Activated B cell treated with CpG ODN at 0.5 μM for 24 hours (primary cell): ENCODE measurements around the gene NPB. TPM values are rescaled to one million over a fixed set of nuclear protein-coding genes. Genes with fewer than 3 reads are reported as not detected.

Experiments
- ATAC-seq: fragments of 200-7000 bp; cut with Tn5 transposase; one replicate; pipeline ENCODE4 v1.10.0; 2021; ENCODE audit warnings: low read depth, mild to moderate bottlenecking, moderate library complexity
- CTCF ChIA-PET: fragments of 350-600 bp; sonication (Branson Sonifier 250); formaldehyde crosslinking; loops from one replicate; lab custom pipeline; 2021; ENCODE audit warnings: antibody characterized with exemption; lab: Charles Lee
- POLR2A ChIA-PET: fragments of 350-600 bp; sonication (Branson Sonifier 250); formaldehyde crosslinking; loops from one replicate; lab custom pipeline; 2021; ENCODE audit warnings: antibody characterized with exemption; lab: Charles Lee
- DNase-seq: peaks from one replicate; pipeline ENCODE4 v3.0.0; 2022
- H3K27ac Mint-ChIP-seq: one replicate; pipeline ENCODE4 v1.8.0; 2020; ENCODE audit warnings: mixed read lengths
- H3K27me3 Mint-ChIP-seq: one replicate; pipeline ENCODE4 v1.8.0; 2021; ENCODE audit warnings: mixed read lengths
- H3K36me3 Mint-ChIP-seq: one replicate; pipeline ENCODE4 v1.8.0; 2021; ENCODE audit warnings: low read depth, mixed read lengths
- H3K4me1 Mint-ChIP-seq: one replicate; pipeline ENCODE4 v1.8.0; 2021; ENCODE audit warnings: mixed read lengths
- H3K4me3 Mint-ChIP-seq: one replicate; pipeline ENCODE4 v1.8.0; 2020; ENCODE audit warnings: mild to moderate bottlenecking, mixed read lengths
- H3K9me3 Mint-ChIP-seq: one replicate; pipeline ENCODE4 v1.8.0; 2020; ENCODE audit warnings: mixed read lengths
- intact Hi-C: fragments of 100-400 bp; cut with micrococcal nuclease; formaldehyde crosslinking; loops from one replicate; pipeline ENCODE4 v1.15.1; 2024
- total RNA-seq: library from RNA; stranded (reverse); gene quantifications from 2 replicates; pipeline ENCODE4 v1.2.3, GENCODE V29; 2022
- TF ChIP-seq, protein P1 (sequence below): fragments of 200-600 bp; IDR thresholded peaks from one replicate; pipeline ENCODE4 v1.8.0; 2022; ENCODE audit warnings: antibody characterized with exemption, mild to moderate bottlenecking

NPB gene
- 0.24 and 0.27 TPM in 2 replicates for total RNA-seq

DNA sequence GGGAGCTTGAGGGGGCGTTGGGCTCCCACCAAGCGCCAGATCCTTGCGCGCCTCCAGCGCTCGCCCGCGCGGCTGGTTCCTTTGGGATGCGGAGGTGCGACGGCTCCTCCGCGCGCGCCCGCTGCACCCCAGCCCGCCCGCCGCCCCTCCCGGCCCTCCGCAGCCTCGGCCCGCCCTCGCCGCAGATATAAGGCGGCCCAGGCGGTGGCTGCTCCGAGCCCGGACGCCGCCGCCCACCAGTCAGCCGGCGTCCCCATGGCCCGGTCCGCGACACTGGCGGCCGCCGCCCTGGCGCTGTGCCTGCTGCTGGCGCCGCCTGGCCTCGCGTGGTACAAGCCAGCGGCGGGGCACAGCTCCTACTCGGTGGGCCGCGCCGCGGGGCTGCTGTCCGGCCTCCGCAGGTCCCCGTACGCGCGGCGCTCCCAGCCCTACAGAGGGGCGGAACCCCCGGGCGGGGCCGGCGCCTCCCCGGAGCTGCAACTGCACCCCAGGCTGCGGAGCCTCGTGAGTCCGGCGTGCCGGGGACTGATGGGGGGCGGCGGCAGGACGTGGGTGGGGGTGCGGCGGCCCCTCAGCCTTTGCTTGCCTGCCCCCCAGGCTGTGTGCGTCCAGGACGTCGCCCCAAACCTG, at the start of gene NPB:
Gene NPB, plus strand, starts transcription at position 216 of the 630 bp plus-strand sequence. Its CDS starts 40 bp downstream, at position 256.
- no peaks in the 10 kb centered on the region for H3K9me3 Mint-ChIP-seq
- ATAC-seq: peak; percentile 38
- no peak for DNase-seq
- H3K27me3 Mint-ChIP-seq: peaks cover 10% of the 10 kb centered on the region
- no peak within 1 kb of the TSS for H3K4me3 Mint-ChIP-seq
- CTCF ChIA-PET: no interaction called here
- TF ChIP-seq, protein P1, sequence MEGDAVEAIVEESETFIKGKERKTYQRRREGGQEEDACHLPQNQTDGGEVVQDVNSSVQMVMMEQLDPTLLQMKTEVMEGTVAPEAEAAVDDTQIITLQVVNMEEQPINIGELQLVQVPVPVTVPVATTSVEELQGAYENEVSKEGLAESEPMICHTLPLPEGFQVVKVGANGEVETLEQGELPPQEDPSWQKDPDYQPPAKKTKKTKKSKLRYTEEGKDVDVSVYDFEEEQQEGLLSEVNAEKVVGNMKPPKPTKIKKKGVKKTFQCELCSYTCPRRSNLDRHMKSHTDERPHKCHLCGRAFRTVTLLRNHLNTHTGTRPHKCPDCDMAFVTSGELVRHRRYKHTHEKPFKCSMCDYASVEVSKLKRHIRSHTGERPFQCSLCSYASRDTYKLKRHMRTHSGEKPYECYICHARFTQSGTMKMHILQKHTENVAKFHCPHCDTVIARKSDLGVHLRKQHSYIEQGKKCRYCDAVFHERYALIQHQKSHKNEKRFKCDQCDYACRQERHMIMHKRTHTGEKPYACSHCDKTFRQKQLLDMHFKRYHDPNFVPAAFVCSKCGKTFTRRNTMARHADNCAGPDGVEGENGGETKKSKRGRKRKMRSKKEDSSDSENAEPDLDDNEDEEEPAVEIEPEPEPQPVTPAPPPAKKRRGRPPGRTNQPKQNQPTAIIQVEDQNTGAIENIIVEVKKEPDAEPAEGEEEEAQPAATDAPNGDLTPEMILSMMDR: no peak
- POLR2A ChIA-PET: interaction anchor here (1.4 kb wide), 1 partner anchor 26 kb away, joined by 3 read pairs; the partner anchor contains the start of gene MAFG
- intact Hi-C loops: no loop called here
- H3K27ac Mint-ChIP-seq: no peak within 1 kb of the TSS
- peaks cover 40% of the 10 kb centered on the region for H3K36me3 Mint-ChIP-seq
- H3K4me1 Mint-ChIP-seq: peaks cover 5% of the 10 kb centered on the region

DNA sequence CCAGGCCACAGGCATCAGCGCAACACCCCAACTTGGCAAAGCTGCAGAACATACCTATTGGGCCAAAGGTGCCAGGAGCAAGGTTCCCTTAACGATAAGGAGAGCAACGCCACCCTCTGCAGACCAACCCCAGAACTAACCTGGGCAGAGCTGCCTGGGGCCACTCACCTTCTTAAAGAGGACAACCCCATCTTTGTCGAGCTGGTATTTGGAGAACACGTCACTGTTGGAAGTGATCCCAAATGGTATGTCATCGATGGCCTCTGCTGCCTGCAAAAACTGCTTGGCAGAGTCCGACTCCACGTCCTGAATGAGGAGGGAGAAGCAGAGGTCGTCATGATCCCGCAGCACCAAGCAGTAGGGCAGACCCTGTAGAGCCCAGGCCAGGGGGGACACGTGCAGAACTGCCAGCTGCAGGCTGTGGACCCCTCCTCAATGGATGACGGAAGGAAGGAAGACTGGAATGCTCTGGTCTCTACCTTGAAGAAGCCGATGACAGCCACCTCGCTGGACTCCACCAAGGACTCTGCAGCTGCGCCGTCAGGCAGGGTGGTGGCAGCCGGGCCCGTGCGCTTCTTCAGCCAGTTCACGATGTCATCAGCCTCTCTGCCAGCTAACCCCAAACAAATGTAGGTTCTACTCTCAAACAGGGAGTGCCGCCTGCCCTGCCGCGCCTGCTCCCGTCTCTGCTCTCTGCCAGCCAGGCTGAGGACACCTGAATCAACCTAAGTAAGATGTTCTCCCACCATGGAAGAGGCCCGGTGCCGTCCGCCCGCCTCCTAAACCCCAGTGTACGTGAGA, 46.9 kb upstream of the NPB start:
- TF ChIP-seq, protein P1: no peak
- no peak overlapping the region for H3K27ac Mint-ChIP-seq
- ATAC-seq: no peak
- H3K4me1 Mint-ChIP-seq: peaks cover 14% of the 10 kb centered on the region
- ChIA-PET CTCF (interaction anchor here (0.9 to 1.7 kb wide), 2 partner anchors 120 to 180 kb away, joined by 3 to 6 read pairs; no protein-coding TSS in a partner anchor), POLR2A (interaction anchor here (0.6 to 1.4 kb wide), 2 partner anchors 22 to 33 kb away, joined by 3 to 6 read pairs; partner anchors contain the start of gene MCRIP1)
- no peak overlapping the region for H3K4me3 Mint-ChIP-seq
- intact Hi-C loops: no loop called here
- DNase-seq: no peak
- H3K27me3 Mint-ChIP-seq: no peaks in the 10 kb centered on the region
- H3K36me3 Mint-ChIP-seq: peaks cover 65% of the 10 kb centered on the region
- H3K9me3 Mint-ChIP-seq: no peaks in the 10 kb centered on the region

DNA sequence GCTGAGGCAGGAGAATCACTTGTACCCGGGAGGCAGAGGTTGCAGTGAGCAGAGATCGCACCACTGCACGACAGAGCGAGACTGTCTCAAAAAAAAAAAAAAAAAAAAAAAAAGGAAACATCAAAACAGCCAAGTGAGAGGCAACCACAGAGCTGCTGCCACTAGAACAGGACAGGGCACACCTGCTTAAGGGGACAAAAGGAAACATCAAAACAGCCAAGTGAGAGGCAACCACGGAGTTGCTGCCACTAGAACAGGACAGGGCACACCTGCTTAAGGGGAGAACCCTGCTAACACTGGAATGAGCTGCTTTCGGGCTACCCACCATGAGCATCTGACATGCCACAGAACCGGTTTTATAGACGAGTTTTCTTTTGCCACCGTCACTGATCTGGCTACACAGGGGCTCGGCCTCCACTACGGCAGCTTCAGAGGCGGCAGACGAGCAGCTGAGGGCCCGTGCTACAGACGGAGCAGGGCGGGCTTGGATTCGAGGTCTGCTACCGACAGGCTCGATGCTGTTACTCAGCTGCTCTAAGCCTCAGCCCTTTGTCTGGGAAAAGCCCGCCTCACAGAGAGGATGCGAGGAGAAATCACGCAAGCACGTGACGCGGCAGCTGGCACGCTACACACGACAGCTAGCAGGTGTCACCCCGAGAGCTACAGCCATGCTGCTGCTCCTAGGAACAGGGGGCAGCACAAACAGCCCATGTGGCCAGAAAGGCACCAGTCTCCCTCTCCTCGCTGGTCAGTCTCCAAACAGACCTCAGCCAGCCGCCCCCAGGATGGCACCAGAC, 43.7 kb upstream of the NPB start:
- ATAC-seq: no peak
- POLR2A ChIA-PET: interaction anchor here (0.6 to 3.9 kb wide), 4 partner anchors 10 to 306 kb away, joined by 3 to 77 read pairs (median 5); partner anchors contain the start of genes ARHGDIA and MCRIP1
- H3K36me3 Mint-ChIP-seq: peaks cover 53% of the 10 kb centered on the region
- peaks cover 30% of the 10 kb centered on the region for H3K4me1 Mint-ChIP-seq
- DNase-seq: no peak
- CTCF ChIA-PET: no interaction called here
- no peaks in the 10 kb centered on the region for H3K27me3 Mint-ChIP-seq
- H3K9me3 Mint-ChIP-seq: no peaks in the 10 kb centered on the region
- H3K27ac Mint-ChIP-seq: no peak overlapping the region
- no peak overlapping the region for H3K4me3 Mint-ChIP-seq
- intact Hi-C loops: no loop called here
- TF ChIP-seq, protein P1: no peak

GRCh38 chr17:81858967-81859905, 42.8 kb upstream of the NPB start:
- Mint-ChIP-seq H3K4me1 (peaks cover 30% of the 10 kb centered on the region), H3K27me3 (no peaks in the 10 kb centered on the region), H3K9me3 (no peaks in the 10 kb centered on the region), H3K4me3 (peak overlapping the region; percentile 82), H3K27ac (peak overlapping the region; percentile 70), H3K36me3 (peaks cover 49% of the 10 kb centered on the region)
- DNase-seq (no peak), ATAC-seq (no peak)
- TF ChIP-seq, protein P1: no peak
- POLR2A ChIA-PET: interaction anchor here (0.6 to 3.9 kb wide), 6 partner anchors 10 to 306 kb away, joined by 3 to 77 read pairs (median 4); partner anchors contain the start of genes ARHGDIA, ARL16, HGS and MAFG
- intact Hi-C loops: no loop called here
- CTCF ChIA-PET: no interaction called here
